IPS-NIHi7 (cell line): Measurements from ENCODE around the gene LPAR2.
"Not testable (repeated sequence)": the region's sequence is repeated elsewhere in the genome, so short reads cannot be mapped to it uniquely, and the experiment has no call there.

Experiments
- DNase-seq: peaks from one replicate; pipeline ENCODE4 v3.0.0; 2012; ENCODE audit warnings: mixed read lengths; ENCODE audit errors: extremely low spot score

The LPAR2 gene

DNA sequence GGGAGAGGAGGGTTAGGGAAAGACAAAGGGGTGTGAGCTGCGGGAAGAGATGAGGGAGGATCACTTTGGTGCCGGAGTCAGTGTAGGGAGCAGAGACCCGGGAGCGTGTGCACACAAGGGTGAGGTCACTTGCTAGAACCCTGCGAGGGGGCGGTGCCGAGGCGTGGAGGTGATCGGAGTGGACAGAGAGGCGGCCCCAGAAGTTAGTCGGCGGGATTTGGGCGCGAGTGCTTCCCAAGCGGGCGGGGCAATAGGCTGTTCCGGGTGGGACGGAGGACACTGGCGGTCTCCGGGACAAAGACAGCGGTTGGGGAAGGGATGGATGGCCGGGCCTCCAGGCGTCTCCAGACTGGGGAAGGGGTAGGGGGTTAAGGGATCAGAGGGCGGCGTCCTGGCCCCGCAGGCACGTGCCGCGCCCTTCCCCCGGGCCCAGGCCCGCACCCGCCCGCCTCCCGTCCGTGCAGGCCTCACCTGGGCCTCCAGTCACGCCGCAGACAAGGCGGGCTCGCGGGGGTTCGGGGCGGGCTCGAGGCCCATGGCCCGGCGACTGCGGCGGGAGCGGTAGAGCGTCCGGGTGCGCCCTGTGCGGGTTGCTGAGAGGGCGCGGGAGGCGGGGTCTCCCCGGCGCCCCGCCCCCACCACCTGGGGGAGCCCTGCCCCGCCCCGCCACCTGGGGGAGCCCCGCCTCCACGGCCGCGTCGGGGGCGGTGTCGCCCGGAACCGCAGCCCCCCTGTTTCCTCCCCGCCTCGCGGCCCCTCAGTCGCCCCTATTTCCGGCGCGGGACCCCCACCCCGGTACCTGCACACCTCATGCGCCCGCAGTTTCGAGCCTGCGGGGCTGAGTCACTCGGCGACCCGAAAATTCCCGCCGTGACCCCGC lies at the start of gene LPAR2:
Gene LPAR2 (minus strand): TSS at position 600 of the 880 bp plus-strand sequence. CDS start 945 bp downstream, outside the sequence.
- DNase-seq, result peak; percentile 93

DNA sequence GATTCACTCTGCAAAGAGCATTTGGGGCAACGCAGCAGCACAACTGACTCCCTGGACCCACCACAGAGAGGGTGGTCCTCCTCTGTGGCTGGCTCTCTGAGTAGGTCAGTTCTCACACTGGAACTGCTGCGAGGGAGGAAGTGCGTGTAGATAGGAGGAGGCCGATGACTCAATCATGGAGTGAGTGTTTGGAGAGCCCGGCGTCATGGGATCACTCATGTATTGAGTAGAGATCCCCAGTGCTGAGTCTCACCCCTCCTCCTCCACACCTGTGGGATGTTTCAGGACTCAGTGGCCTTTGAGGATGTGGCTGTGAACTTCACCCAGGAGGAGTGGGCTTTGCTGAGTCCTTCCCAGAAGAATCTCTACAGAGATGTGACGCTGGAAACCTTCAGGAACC lies 49.6 kb upstream of the LPAR2 start:
- DNase-seq, result no peak

DNA sequence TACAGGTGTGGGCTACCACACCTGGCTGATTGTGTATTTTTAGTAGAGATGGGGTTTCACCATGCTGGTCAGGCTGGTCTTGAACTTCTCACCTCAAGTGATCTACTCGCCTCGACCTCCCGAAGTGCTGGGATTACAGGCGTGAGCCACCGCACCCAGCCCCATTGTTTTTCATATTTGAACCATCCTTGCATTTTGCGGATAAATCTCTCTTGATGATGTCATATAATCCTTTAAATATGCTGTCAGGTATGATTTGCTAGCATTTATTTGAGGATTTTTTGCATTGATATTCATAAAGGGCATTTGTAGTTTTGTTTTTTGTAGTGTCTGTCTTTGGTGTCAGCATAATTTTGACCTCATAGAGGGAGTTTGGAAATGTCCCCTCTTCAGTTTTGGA lies 46.3 kb upstream of the LPAR2 start:
- DNase-seq, result no peak

DNA sequence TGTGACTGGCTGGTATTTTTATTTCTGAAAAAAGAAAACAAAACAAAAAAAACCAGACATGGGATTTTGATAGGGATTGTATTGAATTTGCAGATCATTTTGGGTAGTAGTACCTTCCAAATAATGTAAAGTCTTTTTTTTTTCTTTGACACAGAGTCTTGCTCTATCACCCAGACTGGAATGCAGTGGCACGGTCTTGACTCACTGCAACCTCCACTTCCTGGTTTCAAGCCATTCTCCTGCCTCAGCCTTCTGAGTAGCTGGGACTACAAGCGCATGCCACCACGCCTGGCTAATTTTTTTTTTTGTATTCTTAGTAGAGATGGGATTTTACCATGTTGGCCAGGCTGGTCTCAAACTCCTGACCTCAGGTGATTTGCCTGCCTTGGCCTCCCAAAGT lies 44.8 kb upstream of the LPAR2 start:
- no peak for DNase-seq

DNA sequence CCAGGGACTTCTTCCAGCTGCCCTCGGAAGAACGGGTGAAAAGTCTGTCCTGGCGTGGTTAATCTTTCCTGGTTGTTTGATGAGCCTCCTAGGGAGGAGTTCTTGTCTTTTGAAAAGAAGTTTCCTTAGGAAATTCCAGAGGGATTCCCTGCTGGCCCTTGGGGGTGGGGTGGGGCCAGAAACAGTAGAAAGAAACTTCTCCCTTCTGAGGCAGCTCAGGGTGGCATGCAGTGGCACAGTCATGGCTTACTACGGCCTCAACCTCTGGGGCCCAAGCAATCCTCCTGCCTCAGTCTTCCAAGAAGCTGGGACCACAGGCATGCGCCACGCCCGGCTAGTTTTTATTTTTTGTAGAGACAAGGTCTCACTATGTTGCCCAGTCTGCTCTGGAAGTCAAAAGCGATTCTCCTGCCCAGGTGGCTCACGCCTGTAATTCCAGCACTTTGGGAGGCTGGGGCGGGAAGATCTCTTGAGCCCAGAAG lies 42.1 kb upstream of the LPAR2 start:
- peak; percentile 53 for DNase-seq

DNA sequence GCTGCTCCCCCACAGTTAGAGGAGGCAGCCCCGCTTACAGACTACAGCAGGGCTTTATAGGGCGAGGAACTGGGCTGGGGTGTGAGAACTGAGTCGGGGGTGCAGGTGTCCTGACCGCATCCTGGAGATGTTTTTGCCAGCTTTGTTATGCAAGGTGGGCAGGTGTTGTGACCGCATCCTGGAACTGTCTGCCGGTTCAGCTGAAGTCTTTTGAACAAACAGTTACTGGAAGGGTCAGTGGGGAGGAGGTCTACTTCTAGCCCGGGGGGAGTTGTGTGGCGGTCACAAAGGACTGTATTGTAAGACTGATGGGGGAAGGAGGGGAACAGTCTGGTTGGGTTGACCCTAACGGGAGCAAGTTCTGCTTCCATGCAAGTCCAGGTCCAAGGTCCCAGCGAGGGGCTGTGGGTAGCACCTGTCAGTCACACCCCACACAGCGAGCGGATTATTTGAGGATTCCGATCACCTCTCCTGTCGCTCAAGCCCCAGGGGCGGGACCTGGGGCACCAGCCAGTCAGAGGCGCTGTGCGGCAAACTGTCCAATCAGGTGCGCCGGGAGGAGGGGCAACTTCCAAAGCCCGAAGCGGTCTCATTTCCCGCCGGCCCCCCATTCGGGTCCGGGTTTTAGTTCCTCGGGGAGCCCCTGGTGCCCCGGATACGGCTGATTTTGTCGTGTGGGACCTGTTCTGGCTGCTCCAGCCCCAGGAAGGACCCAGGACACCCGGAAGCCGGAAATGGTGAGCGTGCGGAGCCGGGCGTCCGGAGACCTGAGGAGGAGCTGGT lies 40.4 kb upstream of the LPAR2 start, which contains the start of gene ZNF101:
Gene ZNF101 (plus strand): TSS at position 610 of the 783 bp plus-strand sequence. CDS start 125 bp downstream, at position 735.
- peak; percentile 95 for DNase-seq

DNA sequence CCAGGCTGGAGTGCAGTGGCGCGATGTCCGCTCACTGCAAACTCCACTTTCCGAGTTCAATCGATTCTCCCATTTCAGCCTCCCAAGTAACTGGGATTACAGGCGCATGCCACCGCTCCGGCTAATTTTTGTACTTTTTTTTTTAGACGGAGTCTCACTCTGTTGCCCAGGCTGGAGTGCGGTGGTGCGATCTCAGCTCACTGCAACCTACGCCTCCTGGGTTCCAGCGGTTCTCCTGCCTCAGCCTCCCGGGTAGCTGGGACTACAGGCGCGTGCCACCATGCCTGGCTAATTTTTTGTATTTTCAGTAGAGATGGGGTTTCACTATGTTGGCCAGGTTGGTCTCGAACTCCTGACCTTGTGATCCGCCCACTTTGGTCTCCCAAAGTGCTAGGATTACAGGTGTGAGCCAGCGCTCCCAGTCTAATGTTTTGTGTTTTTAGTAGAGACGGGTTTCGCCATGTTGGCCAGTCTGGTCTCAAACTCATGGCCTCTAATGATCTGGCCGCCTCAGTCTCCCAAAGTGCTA lies 37.5 kb upstream of the LPAR2 start:
- not testable (repeated sequence) for DNase-seq

DNA sequence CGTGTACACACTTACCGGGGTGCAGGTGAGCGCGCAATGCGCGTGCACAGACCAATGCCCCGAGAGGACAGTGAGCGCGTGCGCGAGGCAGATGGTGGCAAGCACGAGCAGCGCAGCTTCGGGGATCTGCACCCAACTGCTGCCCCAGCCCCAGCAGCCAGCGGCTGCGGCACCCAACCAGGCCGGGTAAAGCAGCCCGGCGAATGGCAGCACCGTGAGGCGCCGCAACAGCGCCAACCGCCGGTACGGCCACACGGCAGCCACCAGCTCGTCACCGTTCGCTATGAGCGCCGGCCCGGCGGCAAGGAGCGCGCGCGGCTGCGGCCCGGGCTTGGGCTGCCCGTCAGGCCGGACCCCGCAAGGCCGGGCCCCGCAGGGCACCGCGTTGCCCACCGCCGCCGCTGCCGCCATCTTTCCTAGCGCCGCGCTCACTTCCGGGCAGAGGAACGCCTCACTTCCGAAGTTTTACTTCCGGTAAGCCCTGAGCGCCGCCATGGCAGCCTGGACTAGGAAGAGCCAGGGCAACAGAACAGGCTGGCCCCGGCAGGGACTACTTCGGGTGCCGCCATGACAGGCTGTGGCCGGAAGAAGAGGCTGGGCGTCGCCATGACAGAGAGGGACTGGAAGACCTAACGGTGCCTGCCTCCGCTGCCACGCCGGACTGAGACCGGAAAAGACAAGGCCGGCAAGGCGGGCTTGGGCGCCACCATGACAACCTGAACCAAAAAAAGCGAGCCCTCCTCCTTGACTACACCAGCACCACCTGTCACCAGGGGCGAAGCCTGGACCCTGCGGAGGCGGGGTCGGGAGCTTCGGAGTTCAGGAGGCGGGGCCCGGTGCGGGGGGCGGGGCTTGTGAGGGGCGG lies 35.5 kb upstream of the LPAR2 start, which contains the start of gene ATP13A1:
Gene ATP13A1 (minus strand): TSS at position 421 of the 865 bp plus-strand sequence. CDS start 10 bp downstream, at position 411.
- DNase-seq, result peak; percentile 91

DNA sequence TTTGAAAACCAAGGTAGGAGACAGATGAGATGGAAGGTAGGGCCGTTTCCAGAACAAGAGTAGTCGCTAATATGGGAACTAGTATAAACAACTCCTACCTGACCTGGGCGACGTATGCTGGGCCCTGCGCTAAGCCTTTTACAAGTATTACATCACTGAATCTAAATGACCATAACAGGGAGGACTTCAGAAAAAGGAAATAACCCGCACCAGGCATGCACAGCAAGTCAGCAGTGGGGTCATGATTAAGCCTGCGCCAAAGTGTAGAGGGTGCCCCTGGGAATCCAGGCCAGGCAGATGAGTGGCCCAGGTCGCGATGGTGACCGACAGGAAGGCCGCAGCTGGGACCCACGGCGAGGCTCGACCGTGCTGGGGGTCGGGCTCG lies 34.8 kb upstream of the LPAR2 start:
- no peak for DNase-seq

DNA sequence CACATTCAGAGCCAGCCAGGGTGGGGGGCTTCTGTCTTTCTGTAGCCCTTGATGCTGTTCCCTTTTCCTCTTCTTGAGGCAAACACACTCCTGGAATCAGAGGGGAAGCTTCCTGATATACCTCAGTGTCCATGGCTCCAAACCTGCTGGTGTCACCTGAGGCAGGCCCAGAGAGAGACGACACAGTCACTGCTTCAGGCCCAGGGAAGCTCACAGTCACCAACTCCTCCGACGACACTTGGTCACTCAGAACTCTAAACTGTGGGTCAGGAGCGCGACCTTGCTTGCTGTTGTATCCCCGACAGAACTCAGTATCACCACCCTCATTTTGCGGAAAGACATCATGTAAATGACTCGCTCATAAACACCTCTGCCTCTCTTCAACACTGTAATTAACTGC lies 34.3 kb upstream of the LPAR2 start:
- no peak for DNase-seq

DNA sequence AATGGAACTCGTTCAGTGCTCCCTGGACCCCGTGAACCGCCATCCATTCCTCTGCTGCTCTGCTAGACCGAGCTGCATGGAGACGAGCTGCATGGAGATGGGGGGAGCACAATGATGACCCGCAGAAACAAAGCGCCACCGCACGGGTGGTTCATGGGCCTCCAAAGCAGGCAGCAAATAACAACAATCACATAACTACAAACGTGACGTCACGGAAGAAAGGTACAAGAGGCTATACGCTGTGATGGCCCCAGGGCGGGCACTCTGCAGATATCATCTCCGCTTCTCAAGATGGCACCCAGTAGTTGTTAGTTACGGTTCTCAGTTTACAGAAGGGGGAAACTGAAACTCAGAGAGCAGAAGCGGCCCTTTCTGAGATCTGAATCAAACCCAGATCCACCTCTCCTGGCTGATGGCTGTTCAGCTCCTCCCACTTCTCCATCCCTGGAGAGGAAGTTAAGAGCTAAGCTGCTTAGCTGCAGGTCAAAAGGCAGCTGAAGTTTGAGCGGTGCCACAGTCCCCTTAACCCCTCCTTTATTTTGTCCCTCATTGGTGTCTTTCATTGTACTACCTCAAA lies 33.7 kb upstream of the LPAR2 start:
- peak; percentile 16 for DNase-seq

DNA sequence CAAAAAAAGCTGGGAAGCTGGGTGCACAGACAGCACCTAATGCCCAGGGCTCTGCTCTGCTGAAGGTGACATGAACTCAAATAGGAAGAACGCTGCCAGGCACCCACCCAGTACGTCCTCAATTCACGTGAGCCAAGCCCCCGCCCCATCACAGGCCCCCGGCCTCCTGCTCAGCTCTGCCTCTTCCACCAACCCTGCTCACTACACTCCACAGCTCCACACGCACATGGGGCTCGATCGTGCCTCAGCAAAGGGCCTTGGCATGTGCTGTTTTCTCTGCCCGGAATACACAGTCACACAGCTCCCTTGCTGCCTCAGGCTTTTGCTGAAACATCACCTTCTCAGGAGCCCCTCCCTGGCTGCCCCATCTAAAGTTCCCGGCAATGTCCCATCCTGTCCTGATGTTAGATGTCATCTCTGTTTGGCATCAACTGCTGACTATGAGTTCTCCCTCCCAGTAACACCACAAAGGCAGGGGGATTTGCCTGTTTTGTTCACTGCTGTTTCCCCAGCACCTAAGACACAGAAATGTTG lies 33.2 kb upstream of the LPAR2 start:
- DNase-seq, result no peak

DNA sequence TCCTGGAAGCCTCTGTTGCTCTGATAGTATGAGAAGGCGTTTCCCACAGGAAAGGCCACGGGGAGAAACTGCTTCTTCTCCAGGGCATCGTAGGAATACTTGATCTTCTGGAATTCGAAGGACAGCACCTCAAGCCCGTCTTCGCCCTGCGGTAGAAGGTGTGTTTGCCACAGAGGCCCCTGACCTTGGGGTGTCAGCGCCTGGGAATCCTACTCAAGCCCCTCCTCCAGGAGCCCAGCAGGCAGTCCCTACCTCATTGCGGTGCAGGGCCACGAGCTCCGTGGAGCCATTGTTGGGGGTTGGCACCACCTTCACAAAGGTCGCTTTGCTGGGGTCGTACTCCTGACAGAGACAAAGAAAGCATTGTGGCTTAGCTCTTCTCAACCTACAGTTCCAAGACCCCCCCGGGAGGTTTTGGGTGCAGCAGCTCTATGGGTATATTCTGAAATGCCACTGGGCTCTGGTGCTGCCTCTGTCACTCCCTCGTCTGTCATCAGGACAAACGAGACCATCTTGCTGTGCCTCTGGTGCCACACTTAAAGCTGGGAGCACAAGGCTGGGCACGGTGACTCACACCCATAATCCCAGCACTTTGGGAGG lies 31.7 kb upstream of the LPAR2 start:
- no peak for DNase-seq

DNA sequence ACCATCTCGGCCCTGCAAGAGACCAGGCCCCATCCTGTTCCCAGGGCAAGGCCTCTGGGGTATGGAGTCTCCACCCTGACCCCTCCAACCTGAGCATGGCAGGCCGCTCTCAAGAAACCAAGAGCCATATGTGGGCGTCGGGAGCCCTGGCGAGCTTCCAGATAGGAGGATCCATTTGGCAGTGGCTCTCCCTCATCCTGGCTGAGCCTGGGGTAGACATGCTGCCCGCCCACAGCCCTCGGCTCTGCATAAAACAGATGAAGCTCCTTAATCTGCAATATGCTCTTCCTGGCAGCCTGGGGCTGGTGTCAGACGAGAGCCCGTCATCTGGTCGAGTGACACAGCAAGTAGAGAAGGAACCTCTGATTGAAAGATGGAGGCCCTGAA lies 29.4 kb upstream of the LPAR2 start:
- no peak for DNase-seq

DNA sequence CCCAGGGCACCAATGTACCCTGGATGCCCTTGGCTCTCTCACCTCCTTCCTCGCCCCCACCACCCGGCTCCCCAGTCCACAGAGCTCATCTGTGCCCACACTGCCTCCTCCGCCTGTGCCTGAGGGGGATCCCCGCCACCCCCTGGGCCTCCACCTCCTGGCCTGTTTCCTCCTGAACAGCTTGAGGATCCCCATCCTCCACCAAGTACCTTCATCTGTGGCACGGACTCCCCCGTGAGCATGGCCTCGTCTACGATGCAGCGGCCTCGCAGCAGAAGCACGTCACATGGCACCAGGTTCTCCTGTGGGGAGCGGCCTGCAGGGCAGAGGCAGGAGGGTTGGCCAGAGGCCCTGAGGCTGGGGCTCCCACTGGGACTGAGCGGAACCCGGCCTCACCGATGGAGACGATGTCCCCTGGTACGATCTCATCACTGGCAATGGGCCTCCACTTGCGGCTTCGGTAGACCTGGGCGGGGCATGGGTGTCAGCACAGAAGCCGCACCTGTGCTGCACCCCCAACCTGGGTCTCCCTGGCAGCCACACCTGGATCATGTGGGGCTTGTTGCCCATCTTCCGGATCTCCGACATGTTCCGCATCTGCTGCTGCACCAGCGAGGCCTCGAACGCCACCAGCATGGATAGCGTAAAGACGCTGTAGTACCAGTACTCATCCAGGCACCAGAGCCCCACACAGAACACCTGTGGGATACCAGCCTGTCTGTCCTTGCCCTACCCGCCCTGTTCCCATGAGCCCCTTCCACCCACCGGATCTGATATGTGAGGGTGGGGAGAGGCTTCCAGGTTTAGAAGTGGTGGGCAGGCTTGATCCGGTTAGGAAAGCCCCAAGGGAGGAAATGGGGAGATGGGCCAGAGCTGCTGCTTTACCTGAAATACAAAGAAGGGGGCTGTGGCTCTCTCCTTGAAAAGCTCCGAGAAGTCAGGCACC lies 28.7 kb upstream of the LPAR2 start:
- DNase-seq, result no peak

DNA sequence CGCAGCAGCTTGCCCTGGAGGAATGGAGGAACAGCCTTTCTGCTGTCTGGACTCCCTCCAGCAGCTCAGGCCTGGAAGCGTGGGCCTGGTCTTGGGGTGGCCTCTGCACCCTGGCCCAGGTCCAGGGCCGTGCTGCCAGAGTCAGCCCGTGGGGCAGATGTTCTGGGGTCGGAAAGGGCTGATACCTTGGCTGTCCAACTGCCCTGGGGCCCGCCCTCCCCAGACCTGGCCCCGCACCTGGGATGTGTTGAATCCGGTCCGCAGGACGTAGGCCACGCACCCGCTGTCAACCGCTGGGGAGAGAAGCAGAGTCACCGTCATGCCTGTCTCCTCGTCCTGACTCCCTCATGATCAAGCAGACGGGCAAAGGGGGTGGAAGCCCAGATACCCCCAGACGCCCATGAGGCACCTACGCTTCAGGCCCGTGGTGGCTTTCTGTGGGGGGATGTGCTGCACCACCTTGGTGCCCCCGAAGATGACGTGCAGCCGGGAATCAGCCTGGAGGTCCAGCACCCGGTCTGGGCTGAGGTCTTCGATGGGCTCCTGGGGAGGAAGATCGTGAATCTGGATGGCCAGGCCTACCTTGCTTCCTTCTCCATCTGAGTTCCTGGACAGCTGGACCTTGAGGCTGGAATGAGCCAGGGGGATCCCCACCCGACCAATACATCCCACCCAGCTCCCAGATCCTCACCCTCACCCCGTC lies 27.8 kb upstream of the LPAR2 start:
- DNase-seq, result no peak

DNA sequence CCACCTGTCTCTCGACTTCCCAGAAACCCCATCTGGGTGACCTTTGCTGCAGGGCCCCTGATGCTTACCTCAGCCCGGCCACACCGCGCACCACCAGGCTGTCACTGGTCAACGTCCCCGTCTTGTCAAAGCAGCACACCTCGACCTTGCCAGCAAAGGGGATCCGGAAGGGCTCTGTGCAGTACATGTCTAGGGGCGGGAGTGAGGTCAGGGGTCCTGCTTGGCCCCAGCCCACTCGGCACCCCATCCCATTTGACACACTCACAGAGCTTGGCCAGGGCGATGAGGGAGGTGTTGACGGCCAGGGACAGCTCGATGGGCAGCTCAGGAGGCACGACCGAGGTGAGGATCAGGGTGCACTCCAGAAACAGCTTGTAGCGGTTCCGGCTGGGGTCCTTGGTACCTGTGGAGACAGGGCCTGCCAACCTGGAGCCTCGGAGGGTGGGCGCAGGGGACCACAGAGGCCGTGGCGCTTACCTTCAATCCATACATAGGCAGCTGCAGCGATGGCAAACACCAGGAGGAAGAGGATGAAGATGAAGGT lies 27.1 kb upstream of the LPAR2 start:
- DNase-seq, result no peak

DNA sequence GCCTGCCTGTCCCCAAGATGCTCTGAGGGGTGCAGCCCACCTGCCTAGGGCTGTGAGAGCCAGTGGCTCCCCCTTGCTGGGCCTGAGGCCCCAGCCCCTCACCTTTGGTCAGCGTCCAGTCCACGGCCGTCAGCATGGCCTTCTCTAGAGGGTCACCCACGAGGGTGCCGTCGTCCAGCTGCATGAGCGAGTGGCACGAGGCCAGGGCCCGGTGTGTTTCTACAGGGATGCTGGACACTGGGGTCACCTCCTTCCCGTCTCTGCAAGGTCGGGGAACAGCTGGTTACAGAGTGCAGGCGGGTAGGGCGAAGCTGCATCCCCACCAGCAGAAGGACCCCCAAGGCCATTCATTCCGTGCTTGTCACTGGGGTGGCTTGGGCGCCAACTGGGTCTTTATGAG lies 26.4 kb upstream of the LPAR2 start:
- no peak for DNase-seq
